Activated naive CD4-positive, alpha-beta T cell treated with anti-CD3 and anti-CD28 coated beads, Interleukin-2, amount 10 ng/mL, durations not matched to agents 5 hours and 36 hours (primary cell): ENCODE results near the gene DCAF11. TPM values are rescaled to one million over a fixed set of nuclear protein-coding genes. Genes with fewer than 3 reads are reported as not detected.

Source experiments
- microRNA-seq: library from miRNA; unstranded; fragments of <30 nt; microRNA quantifications from one replicate; pipeline ENCODE4 v1.2.0, GENCODE V29; 2022; ENCODE audit warnings: borderline microRNAs expressed, borderline replicate concordance
- total RNA-seq, 2 experiments: library from RNA; stranded (reverse); gene quantifications; one replicate each; pipeline ENCODE4 v1.2.3, GENCODE V29; 2021

DCAF11 gene
- 100 to 1,000 TPM; 101 TPM for total RNA-seq

GRCh38 chr14:24114532-24115421, at the start of gene DCAF11, which contains the start of gene NRL:
Gene DCAF11, plus strand, starts transcription at chr14:24114777. Its CDS starts 818 bp downstream, at chr14:24115595.
Gene NRL, minus strand, starts transcription at chr14:24114949. Its CDS starts 32,101 bp downstream, at chr14:24082848.

GRCh38 chr14:24071144-24071697, 43.4 kb upstream of the DCAF11 start, which contains the start of gene CPNE6:
Gene CPNE6, plus strand, starts transcription at chr14:24071562. Its CDS starts 1,375 bp downstream, at chr14:24072937.

GRCh38 chr14:24093901-24094840, 20.4 kb upstream of the DCAF11 start, which contains the start of gene PCK2:
Gene PCK2, plus strand, starts transcription at chr14:24094311. Its CDS starts 95 bp downstream, at chr14:24094406.

GRCh38 chr14:24130380-24130716, 15.8 kb downstream of the DCAF11 start, which contains the start of gene FITM1:
Gene FITM1, plus strand, starts transcription at chr14:24130659. Its CDS starts 905 bp downstream, at chr14:24131564.

DNA sequence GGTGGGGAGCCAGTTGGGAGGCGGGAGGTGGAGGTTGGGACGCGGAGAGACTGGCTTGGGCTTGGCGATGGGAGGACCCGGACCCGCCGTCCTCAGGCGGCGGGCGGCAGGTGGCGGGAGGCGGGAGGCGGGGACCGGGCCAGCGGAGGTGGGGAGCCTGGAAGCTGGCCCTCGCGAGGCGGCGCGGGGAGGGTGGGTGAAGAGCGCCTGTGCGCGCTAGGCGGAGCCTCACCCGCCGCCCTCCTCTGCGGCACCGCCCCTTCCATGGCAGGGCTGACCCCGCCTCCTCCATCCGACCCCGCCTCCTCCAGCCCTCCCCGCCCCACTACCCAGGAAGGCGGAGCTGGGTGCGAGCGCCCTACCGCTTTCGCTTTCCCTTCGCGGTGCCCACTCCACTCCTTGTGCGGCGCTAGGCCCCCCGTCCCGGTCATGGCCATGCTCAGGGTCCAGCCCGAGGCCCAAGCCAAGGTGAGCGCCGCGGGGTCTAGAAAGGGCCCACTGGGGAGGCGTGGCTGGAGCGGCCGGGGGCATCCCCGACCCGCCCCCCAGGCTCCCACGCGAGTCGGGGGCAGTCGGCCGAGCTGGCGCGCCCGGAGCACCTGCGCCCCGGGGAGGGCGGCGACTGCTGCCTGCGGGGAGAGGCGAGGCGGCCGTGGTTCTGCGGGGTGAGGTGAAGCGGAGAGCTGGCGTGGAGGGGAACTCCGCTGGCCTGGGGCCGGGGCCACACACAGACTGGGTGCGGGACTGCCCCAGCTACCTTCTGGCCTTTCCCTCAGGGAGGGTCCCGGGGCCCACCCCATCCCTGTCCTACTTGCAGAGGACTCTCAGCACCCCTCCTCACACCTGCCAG, 21.5 kb downstream of the DCAF11 start, which contains the start of gene PSME1:
TSS of gene PSME1 (plus strand) at position 361 of the 850 bp plus-strand sequence. CDS start at position 430, 69 bp downstream.

GRCh38 chr14:24141097-24141880, 26.7 kb downstream of the DCAF11 start, which contains the start of gene EMC9:
Gene EMC9, minus strand, starts transcription at chr14:24141591. Its CDS starts 287 bp downstream, at chr14:24141304.

DNA sequence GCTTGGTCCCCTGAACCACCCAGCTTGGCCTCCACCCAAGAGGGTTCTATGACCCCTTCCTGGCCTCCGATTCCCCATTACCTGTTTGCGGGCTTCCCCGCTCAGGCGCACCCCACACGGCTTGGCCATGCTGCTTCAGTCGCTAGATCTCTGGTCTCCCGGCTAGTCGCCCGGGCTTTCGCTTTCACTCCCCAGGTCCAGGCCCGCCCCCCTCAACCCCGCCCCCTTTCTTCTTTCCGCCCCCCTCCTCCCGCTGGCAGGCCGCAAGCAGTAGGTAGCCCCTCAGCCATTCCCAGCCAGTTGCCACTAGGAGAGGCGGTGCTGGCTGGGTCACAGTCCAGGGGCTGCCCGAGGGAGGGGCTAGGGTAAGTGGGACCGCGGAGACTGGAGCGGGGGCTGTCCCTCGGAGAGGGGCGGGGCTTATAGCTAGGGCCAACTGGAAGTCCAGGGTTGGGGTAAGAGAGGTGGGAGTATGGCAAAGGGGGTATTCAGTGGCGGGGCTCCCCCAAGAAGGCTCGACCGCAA, 31.9 kb downstream of the DCAF11 start, which contains the start of gene PSME2:
TSS of gene PSME2 (minus strand) at position 158 of the 525 bp plus-strand sequence. CDS start at position 129, 29 bp downstream.

GRCh38 chr14:24146978-24147760, 32.6 kb downstream of the DCAF11 start, which contains the start of gene RNF31:
Gene RNF31, plus strand, starts transcription at chr14:24147498. Its CDS starts 201 bp downstream, at chr14:24147699.

DNA sequence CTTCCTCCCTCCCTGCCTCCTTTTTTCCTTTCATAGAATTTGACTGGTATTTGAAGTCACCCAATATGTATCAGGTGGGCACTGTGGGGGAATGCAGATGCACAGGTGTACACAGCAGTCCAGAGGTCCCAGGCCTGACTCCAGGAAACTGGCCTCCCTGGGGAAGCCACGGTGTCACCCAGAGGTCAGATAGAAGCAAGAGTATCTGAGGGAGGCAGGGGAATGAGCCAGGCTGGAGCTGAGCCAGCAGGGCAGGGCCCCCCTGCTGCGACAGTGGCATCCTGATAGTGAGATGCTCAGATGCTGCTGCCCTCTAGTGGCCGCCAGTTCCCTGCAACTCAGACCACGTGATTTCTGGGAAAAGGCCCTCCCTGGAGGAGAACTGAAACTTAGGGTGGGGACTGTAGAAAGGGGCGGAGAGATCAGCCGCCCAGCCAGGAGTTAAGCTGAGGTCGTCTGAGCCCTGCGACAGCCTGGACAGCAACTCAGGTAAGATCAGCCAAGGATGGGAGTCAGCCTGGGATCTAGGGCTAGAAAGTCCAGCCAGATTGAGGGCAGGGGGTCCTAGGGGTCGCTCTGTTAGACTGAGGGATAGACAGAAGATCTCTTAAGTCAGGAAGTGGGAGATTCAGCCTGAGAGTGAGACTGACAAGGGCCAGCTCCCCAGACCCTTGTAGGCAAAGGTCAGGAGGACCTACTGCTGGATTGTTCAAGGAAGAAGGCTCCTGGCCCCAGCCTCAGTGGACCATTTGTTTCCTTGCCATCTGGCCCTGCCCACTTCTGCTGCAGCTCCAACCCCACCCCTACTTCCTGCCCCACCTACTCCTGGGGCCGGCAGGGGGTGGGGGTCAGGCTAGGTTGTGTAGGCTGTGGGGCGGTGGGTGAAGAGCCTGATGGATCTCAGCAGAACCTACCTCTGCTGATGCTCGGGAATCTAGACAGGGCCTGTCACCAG, 46.5 kb downstream of the DCAF11 start, which contains the start of gene IRF9:
TSS of gene IRF9 (plus strand) at position 416 of the 955 bp plus-strand sequence. CDS start 880 bp downstream, outside the sequence.

GRCh38 chr14:24171422-24172260, 57.1 kb downstream of the DCAF11 start, which contains the start of gene REC8:
Gene REC8, plus strand, starts transcription at chr14:24172080. Its CDS starts 473 bp downstream, at chr14:24172553.

Small RNA genes lying within 50 kb of the gene (microRNA-seq; reads per million reads assigned to microRNA genes)
- not detected for gene MIR7703

Other genes with a start within 250 kb of the DCAF11 start
- gene DHRS4, start 161.0 kb upstream of the DCAF11 start, total RNA-seq, result 10 to 100 TPM; 18.3 to 19.6 TPM
- 10 to 100 TPM; 18.7 to 20.6 TPM for gene DHRS4L2, start 125.8 kb upstream of the DCAF11 start, total RNA-seq
- gene CARMIL3, start 62.8 kb upstream of the DCAF11 start, total RNA-seq, result under 1 TPM; 0.50 to 0.65 TPM
- not detected for gene CPNE6, start 43.2 kb upstream of the DCAF11 start, total RNA-seq
- gene PCK2, start 20.5 kb upstream of the DCAF11 start, total RNA-seq, result 10 to 100 TPM; 53.5 to 54.5 TPM
- gene NRL, start 172 bp downstream of the DCAF11 start, total RNA-seq, result 1 to 10 TPM; 3.0 to 3.1 TPM
- 1 to 10 TPM; 1.4 to 1.5 TPM for gene FITM1, start 15.9 kb downstream of the DCAF11 start, total RNA-seq
- 100 to 1,000 TPM; 453 to 473 TPM for gene PSME1, start 21.4 kb downstream of the DCAF11 start, total RNA-seq
- gene EMC9, start 26.8 kb downstream of the DCAF11 start, total RNA-seq, result 10 to 100 TPM; 30.9 to 34.8 TPM
- gene PSME2, start 31.8 kb downstream of the DCAF11 start, total RNA-seq, result 100 to 1,000 TPM; 386 to 389 TPM
- 100 to 1,000 TPM; 108 to 111 TPM for gene RNF31, start 32.7 kb downstream of the DCAF11 start, total RNA-seq
- gene IRF9, start 46.5 kb downstream of the DCAF11 start, total RNA-seq, result 100 to 1,000 TPM; 223 to 232 TPM
- 10 to 100 TPM; 48.9 to 49.8 TPM for gene REC8, start 57.3 kb downstream of the DCAF11 start, total RNA-seq
- gene IPO4, start 74.0 kb downstream of the DCAF11 start, total RNA-seq, result 10 to 100 TPM; 42.4 to 43.3 TPM
- 10 to 100 TPM; 32.2 to 32.3 TPM for gene TM9SF1, start 80.7 kb downstream of the DCAF11 start, total RNA-seq
- gene TSSK4, start 90.9 kb downstream of the DCAF11 start, total RNA-seq, result under 1 TPM; 0.34 to 0.60 TPM
- gene CHMP4A, start 98.7 kb downstream of the DCAF11 start, total RNA-seq, result 10 to 100 TPM; 85.1 to 89.0 TPM
- gene MDP1, start 101.3 kb downstream of the DCAF11 start, total RNA-seq, result 10 to 100 TPM; 16.0 to 17.1 TPM
- 100 to 1,000 TPM; 164 to 175 TPM for gene NEDD8, start 117.6 kb downstream of the DCAF11 start, total RNA-seq
- gene GMPR2, start 118.2 kb downstream of the DCAF11 start, total RNA-seq, result 10 to 100 TPM; 67.8 to 70.1 TPM
- gene TINF2, start 127.8 kb downstream of the DCAF11 start, total RNA-seq, result 100 to 1,000 TPM; 120 to 130 TPM
- gene TGM1, start 148.4 kb downstream of the DCAF11 start, total RNA-seq, result 1 to 10 TPM; 3.3 to 4.5 TPM
- 10 to 100 TPM; 42.3 to 44.3 TPM for gene RABGGTA, start 156.8 kb downstream of the DCAF11 start, total RNA-seq
- gene DHRS1, start 185.0 kb downstream of the DCAF11 start, total RNA-seq, result 10 to 100 TPM; 32.0 to 36.6 TPM
- 10 to 100 TPM; 30.7 to 30.9 TPM for gene NOP9, start 185.1 kb downstream of the DCAF11 start, total RNA-seq
- gene CIDEB, start 193.2 kb downstream of the DCAF11 start, total RNA-seq, result 10 to 100 TPM; 29.0 to 30.2 TPM
- 10 to 100 TPM; 20.8 to 21.0 TPM for gene LTB4R2, start 195.4 kb downstream of the DCAF11 start, total RNA-seq
- gene LTB4R, start 196.7 kb downstream of the DCAF11 start, total RNA-seq, result 10 to 100 TPM; 24.9 to 28.5 TPM
- 1 to 10 TPM; 3.8 to 4.5 TPM for gene ADCY4, start 220.3 kb downstream of the DCAF11 start, total RNA-seq
- 10 to 100 TPM; 35.0 to 36.5 TPM for gene RIPK3, start 225.2 kb downstream of the DCAF11 start, total RNA-seq